HG03457 (cell line): ENCODE results near the gene HEATR5B.
A peak's percentile ranks its signal among the peaks of the same experiment; 100 is the strongest.
"Not testable (repeated sequence)": the region's sequence is repeated elsewhere in the genome, so short reads cannot be mapped to it uniquely, and the experiment has no call there.

Experiments
- ATAC-seq: cut with Tn5 transposase; IDR thresholded peaks from one replicate; pipeline ENCODE4 v1.9.1; 2021; ENCODE audit warnings: moderate number of reproducible peaks; ENCODE audit not compliant: unreplicated experiment

Gene HEATR5B

GRCh38 chr2:37068686-37069085, 15.5 kb downstream of the HEATR5B start:
- no peak for ATAC-seq

GRCh38 chr2:37061776-37062175, 22.4 kb downstream of the HEATR5B start:
- ATAC-seq = no peak

- ATAC-seq = no peak
Measured at GRCh38 chr2:37061013-37061711, 23.0 kb downstream of the HEATR5B start.

GRCh38 chr2:37060446-37060845, 23.7 kb downstream of the HEATR5B start:
- ATAC-seq = no peak

- no peak for ATAC-seq
Measured at GRCh38 chr2:37059841-37060240, 24.3 kb downstream of the HEATR5B start.

GRCh38 chr2:37052600-37053332, 31.4 kb downstream of the HEATR5B start:
- no peak for ATAC-seq

- no peak for ATAC-seq
Measured at GRCh38 chr2:37039580-37039979, 44.6 kb downstream of the HEATR5B start.

- ATAC-seq = no peak
Measured at GRCh38 chr2:37037771-37038170, 46.4 kb downstream of the HEATR5B start.

GRCh38 chr2:37029758-37030157, 54.4 kb downstream of the HEATR5B start:
- ATAC-seq = no peak

GRCh38 chr2:37026050-37026449, 58.1 kb downstream of the HEATR5B start:
- no peak for ATAC-seq

- no peak for ATAC-seq
Measured at GRCh38 chr2:37020887-37021796, 63.0 kb downstream of the HEATR5B start.

GRCh38 chr2:37020212-37020886, 63.8 kb downstream of the HEATR5B start:
- ATAC-seq = no peak

GRCh38 chr2:37013315-37013641, 70.9 kb downstream of the HEATR5B start:
- ATAC-seq = no peak

- ATAC-seq = no peak
Measured at GRCh38 chr2:37011130-37011529, 73.0 kb downstream of the HEATR5B start.

- ATAC-seq = peak; percentile 97
Measured at GRCh38 chr2:37005118-37005868, 78.9 kb downstream of the HEATR5B start.

GRCh38 chr2:37000988-37001556, 83.1 kb downstream of the HEATR5B start:
- ATAC-seq = no peak

GRCh38 chr2:37000318-37000717, 83.9 kb downstream of the HEATR5B start:
- no peak for ATAC-seq

- ATAC-seq = not testable (repeated sequence)
Measured at GRCh38 chr2:36999416-36999815, 84.8 kb downstream of the HEATR5B start.

- ATAC-seq = no peak
Measured at GRCh38 chr2:36993841-36994620, 90.1 kb downstream of the HEATR5B start.
